G401 (cell line): ENCODE results near the gene TMEM51. TPM values are rescaled to one million over a fixed set of nuclear protein-coding genes. Genes with fewer than 3 reads are reported as not detected.
"Not testable (repeated sequence)": the region's sequence is repeated elsewhere in the genome, so short reads cannot be mapped to it uniquely, and the experiment has no call there.

Source experiments
- DNase-seq: peaks from one replicate; pipeline ENCODE4 v3.0.0-alpha.2; 2015; ENCODE audit warnings: low spot score
- in situ Hi-C: cut with HindIII; loops from 2 replicates; pipeline ENCODE4 v1.10.0; 2016; ENCODE audit warnings: low sequenced_read_pairs, mixed read lengths
- total RNA-seq: library from RNA; depleted of rRNA; stranded (reverse); fragments of >200 nt; shearing (Covaris generic); gene quantifications from 2 replicates; pipeline ENCODE4 v1.2.3, GENCODE V29; 2014

The TMEM51 gene
- total RNA-seq, 1 experiment from 2014 or later: 25.2 TPM

DNA sequence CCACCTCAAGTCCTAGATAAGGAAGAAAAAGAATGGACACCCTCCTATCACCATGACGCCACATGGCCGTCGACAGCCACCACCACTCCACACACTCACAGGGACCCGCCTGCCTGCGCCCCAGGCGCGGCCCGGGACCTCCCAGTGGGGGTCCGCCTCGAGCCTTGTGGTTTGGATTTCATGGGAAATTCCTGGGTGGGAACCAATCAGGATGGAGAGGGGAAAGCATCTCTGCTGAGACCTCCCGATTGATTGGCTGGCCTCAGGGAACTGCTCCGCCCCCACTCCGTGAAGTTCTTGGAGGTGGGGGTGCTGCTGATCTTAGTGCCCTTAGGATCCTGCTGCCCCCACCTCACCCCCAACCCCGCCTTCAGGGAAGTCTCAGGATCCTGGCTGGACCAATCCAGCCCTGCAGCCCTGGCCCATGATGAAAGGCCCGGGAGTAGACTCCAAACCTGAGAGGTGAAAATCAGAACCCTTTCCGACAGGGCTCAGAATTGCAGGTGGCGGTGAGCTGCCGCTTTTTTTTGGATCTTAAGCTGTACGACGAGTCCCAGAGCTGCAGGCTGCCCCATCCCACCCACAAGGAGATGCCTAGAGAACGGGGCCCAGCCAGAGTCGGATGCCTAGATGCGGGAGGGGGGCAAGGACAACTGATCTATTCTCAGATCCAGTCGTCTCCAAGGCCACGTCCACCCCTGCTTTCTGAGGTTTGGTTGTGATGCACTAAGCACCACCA is 29.0 kb upstream of the TMEM51 start:
- in situ Hi-C loops: loop anchor here (25.0 kb wide), 1 partner anchor 113 kb away; the partner anchor contains the start of gene FHAD1

GRCh38 chr1:15125101-15125745 is 28.3 kb upstream of the TMEM51 start:
- in situ Hi-C loops: loop anchor here (25.0 kb wide), 1 partner anchor 112 kb away; the partner anchor contains the start of gene FHAD1
- no peak for DNase-seq

More for the DNA sequence above, 29.0 kb upstream of the TMEM51 start:
- DNase-seq: no peak

- in situ Hi-C loops: loop anchor here (25.0 kb wide), 1 partner anchor 109 kb away; the partner anchor contains the start of gene FHAD1
- no peak for DNase-seq
Observed at GRCh38 chr1:15128077-15128476, 25.5 kb upstream of the TMEM51 start.

DNA sequence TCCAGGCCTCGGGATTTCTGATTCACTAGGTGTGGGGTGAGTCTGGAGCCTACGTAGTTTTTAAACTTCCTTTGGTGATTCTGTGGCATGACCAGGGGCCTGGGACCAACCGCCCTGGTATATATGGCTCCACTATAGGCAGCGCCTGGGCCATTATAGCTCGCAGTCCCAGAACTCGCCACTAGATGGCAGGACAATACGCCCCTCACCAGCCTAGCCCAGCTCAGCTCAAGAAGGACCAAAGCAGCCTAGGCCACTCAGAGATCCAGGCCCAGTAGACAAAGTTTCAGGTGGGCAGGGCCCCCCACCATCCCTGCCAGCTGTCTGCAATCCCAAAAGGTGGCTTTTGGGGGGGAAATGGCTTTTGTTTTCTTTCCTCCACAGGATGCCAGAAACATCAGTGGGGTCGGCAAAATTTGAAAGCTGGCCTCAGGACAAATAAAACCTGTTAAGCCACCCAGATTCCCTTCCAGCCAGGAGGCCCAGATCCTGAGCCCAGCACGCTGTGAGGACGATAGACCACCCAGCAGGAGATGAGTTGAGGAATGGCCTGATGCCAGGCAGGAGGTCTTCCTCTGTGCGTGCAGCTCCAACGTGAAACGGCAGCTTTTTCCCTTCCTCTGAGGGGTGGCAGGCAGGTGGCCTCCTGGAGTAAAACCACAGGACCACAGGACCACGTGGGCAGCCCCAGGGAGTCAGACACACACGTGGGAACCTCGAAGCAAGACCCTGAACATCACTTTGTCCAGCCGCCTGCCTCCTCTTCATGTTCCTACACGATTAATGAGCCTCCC is 24.8 kb upstream of the TMEM51 start:
- in situ Hi-C loops: loop anchor here (25.0 kb wide), 1 partner anchor 109 kb away; the partner anchor contains the start of gene FHAD1
- peak; percentile 81 for DNase-seq

GRCh38 chr1:15129944-15130343 is 23.6 kb upstream of the TMEM51 start:
- no peak for DNase-seq
- in situ Hi-C loops: loop anchor here (25.0 kb wide), 1 partner anchor 107 kb away; the partner anchor contains the start of gene FHAD1

GRCh38 chr1:15130607-15131006 is 22.9 kb upstream of the TMEM51 start:
- in situ Hi-C loops: loop anchor here (25.0 kb wide), 1 partner anchor 107 kb away; the partner anchor contains the start of gene FHAD1
- DNase-seq: no peak

DNA sequence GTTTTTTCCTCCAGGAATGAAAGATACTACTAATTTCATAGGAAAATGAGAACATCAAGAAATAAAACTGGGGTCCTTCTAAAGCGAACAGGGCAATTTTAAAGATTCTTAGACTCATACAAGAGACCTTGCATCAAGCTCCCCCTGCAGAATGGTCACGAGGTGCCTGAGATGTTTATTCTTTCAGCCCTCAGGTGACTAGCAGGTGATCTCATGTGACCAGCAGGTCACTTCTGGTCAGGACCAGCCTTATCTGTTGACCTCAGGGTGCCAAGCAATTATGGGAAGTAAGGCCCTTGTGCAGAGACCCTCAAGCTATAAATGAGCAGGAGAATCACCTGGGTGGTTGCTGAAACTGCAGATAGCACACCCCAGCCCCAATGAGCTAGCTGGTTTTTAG is 20.6 kb upstream of the TMEM51 start:
- DNase-seq: no peak
- in situ Hi-C loops: loop anchor here (25.0 kb wide), 1 partner anchor 104 kb away; the partner anchor contains the start of gene FHAD1

DNA sequence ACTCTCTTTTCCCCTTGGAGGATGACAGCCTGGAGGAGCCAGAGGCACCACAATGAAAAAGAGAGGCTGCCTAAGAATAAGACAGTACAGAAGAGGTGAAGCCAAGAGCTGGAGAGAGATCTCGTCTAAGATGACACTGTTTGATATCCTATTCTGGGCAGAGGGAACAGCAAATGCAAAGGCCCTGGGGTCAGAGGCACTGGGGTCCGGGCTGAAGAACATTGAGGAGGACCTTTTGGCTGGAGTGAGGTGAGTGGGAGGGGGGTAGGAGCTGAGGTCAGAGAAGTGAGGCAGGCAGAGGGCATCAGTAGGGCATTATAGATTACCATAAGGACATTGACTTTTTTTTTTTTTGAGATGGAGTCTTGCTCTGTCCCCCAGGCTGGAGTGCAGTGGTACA is 19.3 kb upstream of the TMEM51 start:
- no peak for DNase-seq
- in situ Hi-C loops: loop anchor here (25.0 kb wide), 1 partner anchor 103 kb away; the partner anchor contains the start of gene FHAD1

GRCh38 chr1:15135604-15136003 is 17.9 kb upstream of the TMEM51 start:
- not testable (repeated sequence) for DNase-seq
- in situ Hi-C loops: loop anchor here (25.0 kb wide), 1 partner anchor 102 kb away; the partner anchor contains the start of gene FHAD1

DNA sequence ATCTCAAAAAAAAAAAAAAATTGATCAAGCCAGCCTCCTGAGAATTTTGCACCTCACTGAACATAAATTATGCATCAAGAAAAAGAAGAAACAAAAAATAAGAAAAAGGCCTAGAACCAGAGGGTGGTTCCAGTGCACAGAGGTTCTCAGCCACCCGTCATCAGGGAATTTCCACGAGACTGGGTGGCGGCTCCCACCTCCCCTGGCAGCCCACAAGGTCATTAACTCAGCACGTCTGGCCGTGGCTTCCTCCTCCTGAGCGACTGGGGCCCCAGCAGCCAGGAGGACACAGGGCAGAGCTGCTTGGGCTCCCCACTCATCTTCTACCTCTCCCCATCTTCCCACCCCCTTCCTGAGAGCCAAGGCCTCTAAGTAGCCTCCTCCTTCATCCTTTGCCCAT is 15.7 kb upstream of the TMEM51 start:
- in situ Hi-C loops: loop anchor here (25.0 kb wide), 1 partner anchor 99 kb away; the partner anchor contains the start of gene FHAD1

DNA sequence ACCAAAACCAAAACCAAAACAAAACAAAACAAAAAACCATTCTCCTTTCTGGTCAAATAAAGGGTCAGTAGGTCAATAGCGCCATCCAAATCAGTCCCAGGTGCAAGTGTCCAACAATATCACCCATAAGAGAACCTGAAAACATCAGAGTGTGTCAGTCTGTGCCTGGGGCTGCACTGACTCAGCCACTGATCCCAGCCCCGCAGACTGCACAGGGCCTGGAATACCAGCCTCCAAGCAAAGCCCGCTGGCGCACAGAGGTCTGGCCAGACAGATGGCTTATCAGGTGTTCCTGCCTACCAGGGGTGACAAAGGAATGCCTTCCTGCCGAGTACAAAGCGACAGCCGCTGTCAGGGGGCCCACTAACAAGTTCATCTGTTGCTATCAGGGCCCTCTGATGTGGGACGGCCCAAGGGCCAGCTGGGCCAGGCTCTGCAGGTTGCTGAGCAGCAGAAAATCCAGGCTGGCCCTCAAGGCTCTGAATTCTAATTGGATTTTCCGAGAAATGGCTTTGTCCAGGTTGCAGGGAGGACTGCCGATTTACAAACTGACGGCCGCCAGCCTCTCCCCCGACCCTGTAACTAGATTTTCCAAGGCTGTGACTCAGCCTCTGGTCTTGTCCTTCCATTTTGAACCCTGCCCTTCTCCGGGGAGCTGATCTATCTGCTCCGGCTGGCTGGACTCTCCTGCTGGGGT is 13.7 kb upstream of the TMEM51 start:
- peak; percentile 98 for DNase-seq
- in situ Hi-C loops: loop anchor here (25.0 kb wide), 1 partner anchor 97 kb away; the partner anchor contains the start of gene FHAD1

More for the DNA sequence above, 15.7 kb upstream of the TMEM51 start:
- DNase-seq: no peak

- in situ Hi-C loops: loop anchor here (25.0 kb wide), 1 partner anchor 95 kb away; the partner anchor contains the start of gene FHAD1
Observed at GRCh38 chr1:15141935-15142539, 11.5 kb upstream of the TMEM51 start.

DNA sequence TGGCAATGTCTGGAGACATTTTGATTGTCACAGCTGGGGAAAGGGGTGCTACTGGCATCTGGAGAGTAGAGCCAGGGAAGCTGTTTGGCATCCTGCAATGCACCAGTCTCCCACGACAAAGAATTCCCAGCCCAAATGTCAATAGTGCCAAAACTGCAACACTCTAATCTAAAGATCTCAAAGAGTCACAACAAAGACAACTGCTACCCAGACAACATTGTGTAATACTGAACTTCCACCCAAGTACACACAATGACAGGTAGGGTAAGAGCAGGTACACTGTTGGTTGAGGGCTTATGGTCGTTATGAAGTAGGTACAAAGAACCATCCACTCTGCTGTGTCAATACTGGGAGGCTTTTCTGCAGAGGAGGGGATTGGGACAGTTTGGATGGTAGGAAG is 8.2 kb upstream of the TMEM51 start:
- in situ Hi-C loops: loop anchor here (25.0 kb wide), 1 partner anchor 92 kb away; the partner anchor contains the start of gene FHAD1
- no peak for DNase-seq

More at GRCh38 chr1:15141935-15142539, 11.5 kb upstream of the TMEM51 start:
- DNase-seq: peak; percentile 99

DNA sequence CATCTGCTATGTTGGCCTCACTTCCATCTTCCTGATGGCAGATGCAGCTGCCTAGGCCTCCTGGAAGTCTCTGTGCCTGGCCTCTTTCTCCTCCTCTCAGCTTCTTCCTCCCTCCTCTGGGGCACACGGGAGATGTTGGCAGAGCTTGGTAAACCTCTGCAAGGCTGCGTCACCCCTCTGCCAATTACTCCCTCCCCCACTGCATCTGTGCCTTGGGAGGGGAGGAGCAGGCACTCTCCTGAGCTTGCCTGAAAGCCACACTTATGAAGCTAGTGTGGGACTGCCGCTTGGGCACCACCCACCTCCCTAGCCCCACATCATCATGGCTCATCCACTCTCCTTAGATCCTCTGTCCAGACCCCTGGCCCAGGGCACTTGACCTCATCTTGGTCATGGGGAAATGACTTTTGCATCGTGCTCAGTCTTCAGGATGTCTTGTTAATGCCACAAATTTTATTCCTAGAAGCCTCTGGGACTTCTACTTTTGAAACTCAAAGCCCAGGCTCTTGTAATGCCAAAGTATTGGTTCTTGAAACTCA is 7.3 kb upstream of the TMEM51 start:
- in situ Hi-C loops: loop anchor here (25.0 kb wide), 1 partner anchor 91 kb away; the partner anchor contains the start of gene FHAD1
- DNase-seq: no peak

DNA sequence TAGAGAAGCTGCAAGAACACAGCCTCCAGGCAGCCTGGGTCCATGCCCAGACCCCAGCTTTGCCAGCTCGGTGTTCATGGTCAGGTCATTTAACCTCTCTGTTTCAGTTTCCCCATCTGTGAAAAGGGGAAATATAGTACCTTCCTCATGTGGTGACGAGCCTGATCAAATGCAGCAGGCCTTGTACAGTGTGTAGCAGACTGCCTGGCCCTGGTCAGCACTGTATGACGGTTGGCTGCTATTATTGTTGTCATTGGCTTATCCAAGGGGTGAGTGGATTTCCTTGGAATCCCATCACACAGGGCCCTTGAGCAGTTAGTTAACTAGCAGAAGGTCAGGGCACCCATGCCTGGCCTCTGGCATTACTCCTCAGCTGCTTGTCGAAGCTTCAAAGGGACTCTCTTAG is 6.6 kb upstream of the TMEM51 start:
- in situ Hi-C loops: loop anchor here (25.0 kb wide), 1 partner anchor 90 kb away; the partner anchor contains the start of gene FHAD1

GRCh38 chr1:15148004-15148403 is 5.5 kb upstream of the TMEM51 start:
- no peak for DNase-seq
- in situ Hi-C loops: loop anchor here (25.0 kb wide), 1 partner anchor 89 kb away; the partner anchor contains the start of gene FHAD1

More for the DNA sequence above, 6.6 kb upstream of the TMEM51 start:
- DNase-seq: peak; percentile 32

- in situ Hi-C loops: loop anchor here (25.0 kb wide), 1 partner anchor 89 kb away; the partner anchor contains the start of gene FHAD1
- no peak for DNase-seq
Observed at GRCh38 chr1:15148475-15148874, 5.1 kb upstream of the TMEM51 start.
